ENCODE data around the gene MORN2.
A peak's percentile ranks its signal among the peaks of the same experiment; 100 is the strongest.

Gene MORN2

DNA sequence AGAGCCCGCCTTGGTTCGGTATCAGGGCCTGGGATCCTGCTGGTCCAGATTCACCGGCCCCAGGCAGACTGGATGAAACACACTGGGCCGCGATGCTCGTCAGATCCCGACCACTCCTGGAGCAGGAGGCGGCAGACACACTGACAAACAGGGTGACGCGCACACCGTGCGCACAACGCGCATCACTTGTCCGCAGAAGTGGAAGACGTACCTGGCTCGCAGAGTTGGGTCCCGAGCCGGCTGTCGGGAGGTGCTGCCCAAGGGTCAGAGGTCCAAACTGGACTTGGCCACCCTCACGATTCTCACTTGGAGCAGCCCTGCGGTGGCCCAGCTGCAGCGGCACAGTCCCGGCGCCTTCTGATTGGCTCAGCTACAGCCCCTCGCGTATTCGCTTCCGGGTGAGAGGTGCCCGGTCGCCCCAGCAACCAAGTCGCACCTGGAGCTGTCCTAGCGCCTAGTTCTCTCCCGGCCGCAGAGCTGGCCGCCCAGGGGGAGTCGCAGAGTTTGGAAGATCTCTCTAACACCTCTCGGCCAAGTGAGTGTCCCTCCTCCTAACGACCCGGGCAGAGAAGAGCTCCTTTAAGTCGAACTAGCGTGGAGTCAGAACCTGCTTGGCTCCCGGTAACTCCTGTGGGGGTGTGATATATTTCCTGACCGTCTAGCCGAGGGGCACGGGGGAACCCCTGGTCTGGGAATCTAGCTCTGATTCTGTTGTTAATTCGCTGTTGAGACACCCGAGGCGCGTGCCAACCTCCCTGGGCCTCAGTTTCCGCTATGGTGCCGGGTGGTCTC, at the start of gene MORN2, which contains the start of gene DHX57:
Gene MORN2 (plus strand): TSS at position 401 of the 792 bp plus-strand sequence.
Gene DHX57 (minus strand): TSS at position 359 of the 792 bp plus-strand sequence. CDS start 7,529 bp downstream, outside the sequence.
- peak; percentile 88 for DNase-seq (ENCODE audit: low spot score)

GRCh38 chr2:38827539-38828145, 48.1 kb upstream of the MORN2 start:
- peak; percentile 4 for DNase-seq (ENCODE audit: low spot score)

GRCh38 chr2:38828460-38828859, 47.3 kb upstream of the MORN2 start:
- DNase-seq (ENCODE audit: low spot score), result no peak

GRCh38 chr2:38829971-38830370, 45.8 kb upstream of the MORN2 start:
- DNase-seq (ENCODE audit: low spot score), result no peak

- DNase-seq (ENCODE audit: low spot score), result no peak
Measured at GRCh38 chr2:38830526-38831159, 45.1 kb upstream of the MORN2 start.

GRCh38 chr2:38835015-38835601, 40.7 kb upstream of the MORN2 start:
- DNase-seq (ENCODE audit: low spot score), result no peak

GRCh38 chr2:38835990-38836389, 39.8 kb upstream of the MORN2 start:
- DNase-seq (ENCODE audit: low spot score), result no peak

DNA sequence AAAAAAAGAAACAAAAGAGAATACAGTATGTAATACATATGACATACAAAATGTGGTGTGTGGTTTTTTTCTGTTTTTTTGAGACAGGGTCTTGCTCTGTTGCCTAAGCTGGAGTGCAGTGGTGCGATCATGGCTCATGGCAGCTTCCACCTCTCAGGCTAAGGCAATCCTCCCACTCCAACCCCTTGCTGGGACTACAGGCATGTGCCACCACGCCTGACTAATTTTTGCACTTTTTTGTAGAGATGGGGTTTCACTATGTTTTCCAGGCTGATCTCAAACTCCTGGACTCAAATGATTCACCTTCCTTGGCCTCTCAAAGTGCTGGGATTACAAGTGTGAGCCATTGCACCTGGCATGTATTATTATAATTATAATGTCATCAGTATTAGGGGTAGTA, 39.0 kb upstream of the MORN2 start:
- DNase-seq (ENCODE audit: low spot score), result no peak

GRCh38 chr2:38850045-38850444, 25.7 kb upstream of the MORN2 start:
- DNase-seq (ENCODE audit: low spot score), result no peak

- no peak for DNase-seq (ENCODE audit: low spot score)
Measured at GRCh38 chr2:38856165-38856564, 19.6 kb upstream of the MORN2 start.

- no peak for DNase-seq (ENCODE audit: low spot score)
Measured at GRCh38 chr2:38862476-38862875, 13.3 kb upstream of the MORN2 start.

GRCh38 chr2:38863061-38863695, 12.6 kb upstream of the MORN2 start:
- no peak for DNase-seq (ENCODE audit: low spot score)

DNA sequence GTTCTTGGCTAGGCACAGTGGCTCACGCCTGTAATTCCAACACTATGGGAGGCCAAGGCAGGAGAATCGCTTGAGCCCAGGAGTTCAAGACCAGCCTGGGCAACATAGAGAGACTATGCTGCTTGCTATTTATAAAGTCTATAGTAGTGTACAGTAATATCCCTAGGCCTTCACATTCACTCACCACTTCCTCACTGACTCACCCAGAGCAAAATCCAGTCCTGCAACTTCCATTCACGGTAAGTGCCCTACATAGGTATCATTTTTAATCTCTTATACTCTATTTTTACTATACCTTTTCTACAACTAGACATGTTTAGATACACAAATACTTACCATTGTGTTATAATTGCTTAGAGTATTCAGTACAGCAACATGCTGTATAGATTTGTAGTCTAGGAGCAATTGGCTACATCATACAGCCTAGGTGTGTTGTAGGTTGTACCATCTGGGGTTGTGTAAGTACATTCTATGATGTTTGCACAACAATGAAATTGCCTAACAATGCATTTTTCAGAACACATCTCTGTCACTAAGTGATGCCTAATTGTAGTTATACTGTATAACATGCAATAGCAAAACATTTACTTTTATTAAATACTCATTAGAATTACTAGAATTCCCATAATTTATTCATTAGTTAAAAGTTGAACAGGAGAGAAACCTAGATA, 8.9 kb upstream of the MORN2 start:
- DNase-seq (ENCODE audit: low spot score), result no peak

GRCh38 chr2:38871432-38871831, 4.3 kb upstream of the MORN2 start:
- DNase-seq (ENCODE audit: low spot score), result no peak

- no peak for DNase-seq (ENCODE audit: low spot score)
Measured at GRCh38 chr2:38873763-38874162, 2.0 kb upstream of the MORN2 start.

- DNase-seq (ENCODE audit: low spot score), result no peak
Measured at GRCh38 chr2:38875227-38875575, 575 bp upstream of the MORN2 start.

DNA sequence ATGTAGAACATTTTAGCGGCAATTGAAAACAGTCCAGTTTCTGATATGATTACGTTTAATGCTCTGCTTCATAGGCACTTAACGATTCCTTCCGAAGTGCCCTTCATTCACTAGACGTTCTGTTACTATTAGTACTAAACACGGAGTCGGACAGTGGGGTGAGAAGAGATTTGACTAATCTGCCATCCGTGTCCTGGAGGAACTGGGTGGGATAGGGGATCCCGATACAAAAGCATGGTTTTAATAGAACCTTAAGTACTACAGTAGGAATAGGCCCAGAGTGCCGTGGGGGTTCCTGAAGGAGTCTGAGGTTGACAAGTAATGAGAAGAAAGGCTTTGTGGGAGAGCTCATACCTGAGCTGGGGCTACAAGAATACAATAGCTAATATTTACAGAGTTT, 631 bp downstream of the MORN2 start:
- DNase-seq (ENCODE audit: low spot score), result no peak

GRCh38 chr2:38886063-38886462, 10.3 kb downstream of the MORN2 start:
- DNase-seq (ENCODE audit: low spot score), result no peak

DNA sequence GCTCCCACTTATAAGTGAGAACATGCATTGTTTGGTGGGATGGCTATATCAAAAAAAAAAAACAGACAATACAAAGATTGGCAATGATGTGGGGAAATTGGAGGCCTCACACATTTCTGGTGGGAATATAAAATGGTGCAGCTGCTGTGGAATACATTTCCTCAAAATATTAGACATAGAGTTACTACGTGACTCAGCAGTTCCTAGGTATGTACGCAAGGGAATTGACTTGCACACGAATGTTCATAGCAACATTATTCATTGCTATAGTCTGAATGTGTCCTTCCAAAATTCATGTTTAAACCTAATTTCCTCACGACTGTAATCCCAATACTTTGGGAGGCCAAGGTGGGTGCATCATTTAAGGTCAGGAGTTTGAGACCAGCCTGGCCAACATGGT, 11.6 kb downstream of the MORN2 start:
- DNase-seq (ENCODE audit: low spot score), result no peak

DNA sequence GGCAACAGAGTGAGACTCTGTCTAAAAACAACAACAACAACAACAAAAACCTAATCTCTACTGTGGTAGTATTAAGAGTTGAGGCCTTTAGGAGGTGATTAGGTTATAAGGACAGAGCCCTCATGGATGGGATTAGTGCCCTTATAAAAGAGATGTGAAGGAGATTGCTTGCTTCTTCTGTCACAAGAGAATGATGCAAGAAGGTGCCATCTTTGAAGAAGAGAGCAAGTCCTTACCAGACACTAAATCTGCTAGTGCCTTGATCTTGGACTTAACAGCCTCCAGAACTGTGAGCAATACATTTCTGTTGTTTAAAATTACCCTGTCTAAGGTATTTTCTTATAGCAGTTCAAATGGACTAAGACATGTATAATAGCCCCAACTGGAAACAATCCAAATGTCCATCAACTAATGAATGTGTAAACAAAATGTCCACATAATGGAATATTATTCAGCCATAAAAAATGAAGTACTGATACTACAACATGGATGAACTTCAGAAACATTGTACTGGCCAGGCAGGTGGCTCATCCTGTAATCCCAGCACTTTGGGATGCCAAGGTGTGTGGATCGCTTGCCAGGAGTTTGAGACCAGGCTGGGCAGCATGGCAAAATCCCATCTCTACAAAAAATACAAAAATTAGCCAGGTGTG, 12.3 kb downstream of the MORN2 start:
- no peak for DNase-seq (ENCODE audit: low spot score)

- DNase-seq (ENCODE audit: low spot score), result no peak
Measured at GRCh38 chr2:38889045-38889444, 13.3 kb downstream of the MORN2 start.
